Smooth muscle cell (in vitro differentiated cells): Measurements from ENCODE around the gene UBE2M. TPM values are rescaled to one million over a fixed set of nuclear protein-coding genes. Genes with fewer than 3 reads are reported as not detected.

ENCODE experiments used
- DNase-seq: peaks from one replicate; lab custom pipeline; 2025; ENCODE audit not compliant: unreplicated experiment; lab: John Stamatoyannopoulos, UW
- H2AFZ ChIP-seq: fragments of 200-600 bp; sonication (generic); 2 replicates; pipeline ENCODE4 v1.6.0; 2016; ENCODE audit warnings: antibody characterized with exemption, low read depth, mild to moderate bottlenecking
- H3F3A ChIP-seq: fragments of 200-600 bp; sonication (generic); 2 replicates; pipeline ENCODE4 v1.6.0; 2017; ENCODE audit warnings: antibody characterized with exemption, low read depth
- H3K27ac ChIP-seq: fragments of 200-600 bp; sonication (generic); 2 replicates; pipeline ENCODE4 v1.5.1; 2016; ENCODE audit warnings: low read depth, mild to moderate bottlenecking
- H3K27me3 ChIP-seq: fragments of 200-600 bp; sonication (generic); 2 replicates; pipeline ENCODE4 v1.6.1; 2016; ENCODE audit warnings: low read depth, mild to moderate bottlenecking
- H3K36me3 ChIP-seq: fragments of 200-600 bp; sonication (generic); 2 replicates; pipeline ENCODE4 v1.5.1; 2016; ENCODE audit warnings: low read depth
- H3K4me1 ChIP-seq: fragments of 200-600 bp; sonication (generic); 2 replicates; pipeline ENCODE4 v1.5.1; 2016; ENCODE audit warnings: low read depth
- H3K4me2 ChIP-seq: fragments of 200-600 bp; sonication (generic); 2 replicates; pipeline ENCODE4 v1.6.0; 2016; ENCODE audit warnings: mild to moderate bottlenecking
- H3K4me3 ChIP-seq: fragments of 200-600 bp; sonication (generic); 2 replicates; pipeline ENCODE4 v1.5.1; 2016; ENCODE audit warnings: mild to moderate bottlenecking
- H3K79me2 ChIP-seq: fragments of 200-600 bp; sonication (generic); 2 replicates; pipeline ENCODE4 v1.6.0; 2016; ENCODE audit warnings: low read depth, mild to moderate bottlenecking
- H3K9ac ChIP-seq: fragments of 200-600 bp; sonication (generic); 2 replicates; pipeline ENCODE4 v1.6.0; 2016; ENCODE audit warnings: low read depth
- H3K9me3 ChIP-seq: fragments of 200-600 bp; sonication (generic); replicated peaks from 2 replicates; pipeline ENCODE4 v1.5.1; 2016; ENCODE audit warnings: low read depth
- H4K20me1 ChIP-seq: fragments of 200-600 bp; sonication (generic); 2 replicates; pipeline ENCODE4 v1.6.0; 2016; ENCODE audit warnings: low read depth
- WGBS: methylation state at CpG from one replicate; pipeline ENCODE4 v1.1.7; 2016; ENCODE audit warnings: low lambda C conversion rate; 5-methylcytosine and 5-hydroxymethylcytosine counted together
- polyA plus RNA-seq: library from polyadenylated mRNA; unstranded; fragments of >200 nt; fragmentation: Nextera tagmentation; extraction: Ambion mirVana; gene quantifications from 2 replicates; pipeline ENCODE4 v1.2.1, GENCODE V29; 2016
- total RNA-seq: library from RNA; depleted of rRNA; stranded (reverse); fragments of >200 nt; gene quantifications from 2 replicates; pipeline ENCODE4 v1.2.3, GENCODE V29; 2014
- TF ChIP-seq, protein P1 (sequence below): fragments of 200-600 bp; sonication (generic); IDR thresholded peaks from 2 replicates; pipeline ENCODE4 v1.5.1; 2017; ENCODE audit warnings: borderline replicate concordance, mild to moderate bottlenecking, antibody characterized with exemption; ENCODE audit not compliant: insufficient read depth, poor library complexity, severe bottlenecking

The UBE2M gene
- total and polyA plus RNA-seq, 2 experiments from 2014 or later, result 45.9 to 118 TPM

DNA sequence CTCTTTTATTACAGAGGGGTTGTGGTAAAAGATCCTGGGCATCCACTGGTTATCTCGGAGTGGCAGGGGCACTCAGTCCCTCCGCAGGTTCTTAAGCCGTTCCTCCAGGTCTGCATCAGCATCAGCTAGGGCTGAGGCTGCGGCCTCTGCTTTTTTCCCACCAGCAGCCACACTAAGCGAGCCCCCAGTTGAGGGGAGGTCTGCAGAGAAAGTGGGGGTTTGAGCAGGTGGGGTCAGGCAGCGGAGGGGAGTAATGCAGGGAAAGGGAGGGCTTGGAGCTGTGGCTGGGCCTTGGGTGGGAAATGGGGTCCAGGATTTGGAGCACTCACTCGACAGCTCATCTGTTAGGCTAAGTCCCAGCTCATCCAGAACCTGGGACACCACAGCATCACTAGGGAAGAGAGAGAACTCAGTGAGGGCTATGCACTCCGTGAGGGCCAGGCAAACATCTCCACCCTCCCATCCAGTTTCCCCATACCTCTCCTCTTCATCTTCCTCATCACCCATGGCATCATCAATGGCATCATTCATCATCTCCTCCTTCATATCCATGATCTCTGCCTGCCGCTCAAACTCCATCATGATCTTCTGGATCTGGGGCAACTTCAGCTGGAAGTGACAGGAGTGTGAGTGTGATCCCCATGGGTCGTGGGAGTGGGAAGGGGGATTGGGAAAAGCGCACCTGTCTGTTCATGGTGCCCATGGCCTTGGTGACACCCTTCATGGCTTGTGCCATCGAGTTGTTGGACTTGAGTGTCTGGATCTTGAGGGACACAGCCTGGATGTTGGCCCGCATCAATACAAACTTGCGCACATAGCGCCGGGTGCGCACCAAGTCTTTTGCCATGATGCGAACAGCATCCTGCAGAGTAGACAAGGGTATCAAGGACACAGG, 6.6 kb downstream of the UBE2M start:
- no peak overlapping the region for H2AFZ ChIP-seq
- peaks cover 59% of the 10 kb centered on the region for H3K79me2 ChIP-seq
- peaks cover 32% of the 10 kb centered on the region for H3F3A ChIP-seq
- H3K4me2 ChIP-seq, result no peak overlapping the region
- peaks cover 41% of the 10 kb centered on the region for H4K20me1 ChIP-seq
- TF ChIP-seq, protein P1, sequence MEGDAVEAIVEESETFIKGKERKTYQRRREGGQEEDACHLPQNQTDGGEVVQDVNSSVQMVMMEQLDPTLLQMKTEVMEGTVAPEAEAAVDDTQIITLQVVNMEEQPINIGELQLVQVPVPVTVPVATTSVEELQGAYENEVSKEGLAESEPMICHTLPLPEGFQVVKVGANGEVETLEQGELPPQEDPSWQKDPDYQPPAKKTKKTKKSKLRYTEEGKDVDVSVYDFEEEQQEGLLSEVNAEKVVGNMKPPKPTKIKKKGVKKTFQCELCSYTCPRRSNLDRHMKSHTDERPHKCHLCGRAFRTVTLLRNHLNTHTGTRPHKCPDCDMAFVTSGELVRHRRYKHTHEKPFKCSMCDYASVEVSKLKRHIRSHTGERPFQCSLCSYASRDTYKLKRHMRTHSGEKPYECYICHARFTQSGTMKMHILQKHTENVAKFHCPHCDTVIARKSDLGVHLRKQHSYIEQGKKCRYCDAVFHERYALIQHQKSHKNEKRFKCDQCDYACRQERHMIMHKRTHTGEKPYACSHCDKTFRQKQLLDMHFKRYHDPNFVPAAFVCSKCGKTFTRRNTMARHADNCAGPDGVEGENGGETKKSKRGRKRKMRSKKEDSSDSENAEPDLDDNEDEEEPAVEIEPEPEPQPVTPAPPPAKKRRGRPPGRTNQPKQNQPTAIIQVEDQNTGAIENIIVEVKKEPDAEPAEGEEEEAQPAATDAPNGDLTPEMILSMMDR, result no peak
- H3K4me1 ChIP-seq, result peaks cover 10% of the 10 kb centered on the region
- WGBS, result 95% methylated on average over 18 of the region's 18 CpGs
- no peaks in the 10 kb centered on the region for H3K9me3 ChIP-seq
- H3K36me3 ChIP-seq, result no peaks in the 10 kb centered on the region
- DNase-seq, result no peak
- H3K27ac ChIP-seq, result no peak overlapping the region
- H3K9ac ChIP-seq, result no peak overlapping the region
- H3K4me3 ChIP-seq, result no peak overlapping the region
- H3K27me3 ChIP-seq, result no peaks in the 10 kb centered on the region

DNA sequence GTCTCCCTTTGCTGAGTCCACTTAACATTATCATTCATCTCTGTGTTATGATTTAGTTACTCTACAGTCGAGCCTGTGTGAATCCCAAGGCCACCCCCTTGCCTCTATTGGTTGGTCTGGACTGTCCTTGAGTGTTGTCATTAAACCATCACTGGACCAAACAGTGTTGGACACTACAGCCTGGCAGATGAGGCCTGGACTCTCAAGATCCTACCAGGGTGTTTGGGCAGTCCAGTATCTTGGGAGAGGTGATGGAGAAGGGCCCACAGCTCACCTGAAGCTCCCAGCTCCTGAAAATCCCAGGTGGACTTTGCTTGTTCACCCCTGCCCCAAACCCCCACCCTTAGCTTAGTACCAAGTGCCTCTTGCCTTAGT, 7.3 kb downstream of the UBE2M start:
- Histone ChIP-seq H3K4me2 (no peak overlapping the region), H3K27ac (no peak overlapping the region), H3K79me2 (peaks cover 59% of the 10 kb centered on the region), H4K20me1 (peaks cover 47% of the 10 kb centered on the region), H3K4me3 (no peak overlapping the region), H3K9me3 (no peaks in the 10 kb centered on the region), H3K36me3 (no peaks in the 10 kb centered on the region), H3K27me3 (no peaks in the 10 kb centered on the region), H2AFZ (no peak overlapping the region), H3K4me1 (peaks cover 14% of the 10 kb centered on the region), H3F3A (peaks cover 25% of the 10 kb centered on the region), H3K9ac (no peak overlapping the region)
- DNase-seq, result no peak
- TF ChIP-seq, protein P1, result no peak
- WGBS, result 88% methylated on average over 1 of the region's 1 CpG

DNA sequence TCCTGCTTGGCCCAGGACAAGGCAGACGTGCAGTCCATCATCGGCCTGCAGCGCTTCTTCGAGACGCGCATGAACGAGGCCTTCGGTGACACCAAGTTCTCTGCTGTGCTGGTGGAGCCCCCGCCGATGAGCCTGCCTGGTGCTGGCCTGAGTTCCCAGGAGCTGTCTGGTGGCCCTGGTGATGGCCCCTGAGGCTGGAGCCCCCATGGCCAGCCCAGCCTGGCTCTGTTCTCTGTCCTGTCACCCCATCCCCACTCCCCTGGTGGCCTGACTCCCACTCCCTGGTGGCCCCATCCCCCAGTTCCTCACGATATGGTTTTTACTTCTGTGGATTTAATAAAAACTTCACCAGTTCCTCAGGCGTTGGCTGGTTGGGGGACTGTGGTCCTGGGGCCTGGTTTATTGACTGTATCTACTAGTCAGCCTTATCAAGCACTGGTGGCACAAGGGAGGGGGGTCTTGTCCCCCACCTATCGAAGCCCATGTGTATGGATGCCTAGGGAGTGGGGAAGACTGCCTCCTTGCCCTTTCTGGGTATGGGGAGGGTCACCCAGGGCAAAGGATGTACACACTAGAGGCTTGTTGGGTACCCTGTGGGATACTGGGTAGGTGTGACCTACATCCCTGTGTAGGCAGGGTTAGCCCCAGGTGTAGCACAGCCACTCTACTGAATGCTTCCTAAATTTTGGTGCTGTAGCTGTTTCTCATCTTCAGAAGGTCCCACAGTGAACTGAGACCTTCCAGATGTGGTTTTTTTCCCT, 7.9 kb downstream of the UBE2M start:
- H4K20me1 ChIP-seq, result peaks cover 53% of the 10 kb centered on the region
- no peak overlapping the region for H3K27ac ChIP-seq
- TF ChIP-seq, protein P1, result no peak
- H3K27me3 ChIP-seq, result no peaks in the 10 kb centered on the region
- H3K4me2 ChIP-seq, result no peak overlapping the region
- H3K4me1 ChIP-seq, result peaks cover 20% of the 10 kb centered on the region
- peaks cover 59% of the 10 kb centered on the region for H3K79me2 ChIP-seq
- H3K9me3 ChIP-seq, result no peaks in the 10 kb centered on the region
- 98% methylated on average over 13 of the region's 13 CpGs for WGBS
- H3K4me3 ChIP-seq, result no peak overlapping the region
- H3K9ac ChIP-seq, result no peak overlapping the region
- peaks cover 24% of the 10 kb centered on the region for H3F3A ChIP-seq
- DNase-seq, result no peak
- H3K36me3 ChIP-seq, result no peaks in the 10 kb centered on the region
- H2AFZ ChIP-seq, result no peak overlapping the region
